Keratinocyte (primary cell): ENCODE data around the gene MAMDC2. TPM values are rescaled to one million over a fixed set of nuclear protein-coding genes. Genes with fewer than 3 reads are reported as not detected.

Source experiments
- DNase-seq: peaks from one replicate; pipeline ENCODE4 v3.0.0-alpha.2; 2011; ENCODE audit warnings: low read depth, missing footprints, low spot score
- FAIRE-seq: peaks from 2 replicates; lab custom pipeline; 2011; peaks lifted over from hg19 to GRCh38; lab: Jason Lieb, UNC
- H2AFZ ChIP-seq: 2 replicates; pipeline ENCODE4 v1.6.0; 2012; ENCODE audit warnings: low read length, control low read depth, inconsistent platforms; ENCODE audit not compliant: control insufficient read depth
- H3K27ac ChIP-seq: 2 replicates; pipeline ENCODE4 v1.5.1; 2011; ENCODE audit warnings: low read length; ENCODE audit not compliant: control insufficient read depth, insufficient read depth
- H3K27me3 ChIP-seq: 3 replicates; pipeline ENCODE4 v1.6.0; 2011; ENCODE audit warnings: low read length; ENCODE audit not compliant: control insufficient read depth, insufficient read depth; ENCODE audit errors: extremely low read depth
- H3K36me3 ChIP-seq, 2 experiments: 2 replicates in 1 of 2; 3 replicates in 1 of 2; pipeline ENCODE4 v1.5.1; 2011; ENCODE audit warnings: low read length in 2 of 2, mild to moderate bottlenecking in 1 of 2; ENCODE audit not compliant: control insufficient read depth in 2 of 2, insufficient read depth in 2 of 2; ENCODE audit errors: extremely low read depth in 1 of 2
- H3K4me1 ChIP-seq: 3 replicates; pipeline ENCODE4 v1.5.1; 2011; ENCODE audit warnings: low read length; ENCODE audit not compliant: control insufficient read depth, insufficient read depth; ENCODE audit errors: extremely low read depth
- H3K4me2 ChIP-seq: 3 replicates; pipeline ENCODE4 v1.6.0; 2011; ENCODE audit warnings: low read depth, low read length; ENCODE audit not compliant: control insufficient read depth, insufficient read depth; ENCODE audit errors: extremely low read depth
- H3K4me3 ChIP-seq, 3 experiments: fragments of 200-600 bp in 1 of 3; sonication (generic) in 1 of 3; 2 replicates in 2 of 3; 3 replicates in 1 of 3; pipeline ENCODE4 v1.5.1; 2011 to 2016; ENCODE audit warnings: low read length in 3 of 3, mild to moderate bottlenecking in 3 of 3, control low read depth in 2 of 3, inconsistent platforms in 1 of 3, low read depth in 1 of 3, mixed read lengths in 1 of 3, mixed run types in 1 of 3, moderate library complexity in 1 of 3; ENCODE audit not compliant: control insufficient read depth in 2 of 3, insufficient read depth in 2 of 3; ENCODE audit errors: extremely low read depth in 1 of 3
- H3K79me2 ChIP-seq: 2 replicates; pipeline ENCODE4 v1.6.0; 2012; ENCODE audit warnings: low read length; ENCODE audit not compliant: control insufficient read depth, insufficient read depth
- H3K9ac ChIP-seq: 3 replicates; pipeline ENCODE4 v1.6.0; 2011; ENCODE audit warnings: low read length; ENCODE audit not compliant: control insufficient read depth, insufficient read depth; ENCODE audit errors: extremely low read depth
- H3K9me1 ChIP-seq: 3 replicates; pipeline ENCODE4 v1.6.0; 2011; ENCODE audit warnings: low read length; ENCODE audit not compliant: control insufficient read depth, insufficient read depth; ENCODE audit errors: extremely low read depth
- H3K9me3 ChIP-seq: 2 replicates; pipeline ENCODE4 v1.5.1; 2012; ENCODE audit warnings: low read depth, low read length; ENCODE audit not compliant: control insufficient read depth
- H4K20me1 ChIP-seq: 3 replicates; pipeline ENCODE4 v1.6.0; 2011; ENCODE audit warnings: low read length; ENCODE audit not compliant: control insufficient read depth, insufficient read depth; ENCODE audit errors: extremely low read depth
- EZH2 ChIP-seq: IDR thresholded peaks from one replicate; pipeline ENCODE4 v1.6.1; 2012; ENCODE audit warnings: inconsistent platforms, mild to moderate bottlenecking, low read length, moderate library complexity
- dilution Hi-C: fragments of 300-500 bp; cut with MboI; formaldehyde crosslinking; loops from one replicate; pipeline ENCODE4 v1.7.0; 2020; ENCODE audit warnings: low sequenced_read_pairs; ENCODE audit not compliant: extremely low pct_ligation_motif_present
- polyA plus RNA-seq, 5 experiments: library from polyadenylated mRNA; depleted of rRNA in 3 of 5; stranded (reverse) in 3 of 5; stranded (forward) in 1 of 5; unstranded in 1 of 5; fragments of >200 nt; gene quantifications; 1 replicate in 1 of 5; 2 replicates in 3 of 5; 3 replicates in 1 of 5; pipeline versions ENCODE4 v1.2.1 to v1.2.3, GENCODE V29; 2011 to 2012; ENCODE audit warnings: missing spikeins in 2 of 5, low read depth in 1 of 5, low replicate concordance in 1 of 5
- TF ChIP-seq, protein P1 (sequence below), 3 experiments: IDR thresholded peaks in 1 of 3; conservative IDR thresholded peaks in 1 of 3; optimal IDR thresholded peaks in 1 of 3; 2 replicates in 2 of 3; 3 replicates in 1 of 3; pipeline versions ENCODE3 to v1.5.1; 2011; ENCODE audit warnings: low read length in 3 of 3, mild to moderate bottlenecking in 3 of 3, moderate library complexity in 2 of 3, control low read depth in 1 of 3, inconsistent platforms in 1 of 3; ENCODE audit not compliant: insufficient read depth in 2 of 3; ENCODE audit errors: extremely low read depth in 1 of 3

Gene MAMDC2
- polyA plus RNA-seq, 1 donor (not counting 4 experiments of a cell fraction or from before 2014, with no cell fraction given), result 4.2 TPM

DNA sequence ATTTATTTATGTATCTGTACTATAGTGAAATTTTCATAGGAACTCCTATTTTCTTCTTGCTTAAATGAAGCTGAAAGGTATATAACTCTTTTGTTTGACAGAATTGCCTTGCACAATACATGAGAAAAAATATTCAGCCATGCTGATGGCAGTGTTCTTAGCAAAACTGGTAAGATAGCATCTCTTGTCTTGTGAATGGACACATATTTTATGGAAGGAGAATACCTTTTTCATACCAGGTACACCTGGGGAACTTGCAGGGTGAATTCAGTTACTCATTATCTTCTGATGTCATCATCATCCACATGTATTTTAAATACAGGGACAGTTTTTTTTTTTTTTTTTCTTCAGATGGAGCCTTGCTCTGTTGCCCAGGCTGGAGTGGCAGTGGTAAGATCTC, 49.4 kb downstream of the MAMDC2 start:
- no peak for FAIRE-seq

DNA sequence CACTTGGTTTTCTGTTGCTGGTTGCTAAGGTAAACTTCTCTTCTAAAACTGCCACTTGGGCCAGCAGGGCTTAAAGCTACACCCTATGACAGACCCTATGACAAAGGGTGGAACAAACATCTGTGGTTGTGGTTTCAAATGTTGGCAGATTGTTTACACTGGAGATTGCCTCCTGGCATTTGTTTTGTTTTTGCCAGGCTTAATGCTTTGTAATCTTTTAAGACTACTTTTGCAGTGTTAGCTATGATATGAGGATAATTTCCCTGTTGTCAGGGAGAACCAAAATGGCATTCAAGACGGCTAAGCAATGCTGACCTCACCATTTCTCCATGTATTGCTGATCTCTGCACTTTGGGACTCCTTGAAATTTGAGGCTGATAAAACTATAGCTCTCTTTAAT, 50.3 kb downstream of the MAMDC2 start:
- Histone ChIP-seq H2AFZ (no peak overlapping the region), H3K4me2 (no peak overlapping the region)

More for the DNA sequence above, 49.4 kb downstream of the MAMDC2 start:
- dilution Hi-C loops, result no loop called here
- H3K79me2 ChIP-seq, result no peaks in the 10 kb centered on the region
- H3K9ac ChIP-seq, result no peak overlapping the region
- no peak overlapping the region for H3K27ac ChIP-seq
- H3K9me3 ChIP-seq, result no peaks in the 10 kb centered on the region
- TF ChIP-seq EZH2, result no peak
- TF ChIP-seq, protein P1, sequence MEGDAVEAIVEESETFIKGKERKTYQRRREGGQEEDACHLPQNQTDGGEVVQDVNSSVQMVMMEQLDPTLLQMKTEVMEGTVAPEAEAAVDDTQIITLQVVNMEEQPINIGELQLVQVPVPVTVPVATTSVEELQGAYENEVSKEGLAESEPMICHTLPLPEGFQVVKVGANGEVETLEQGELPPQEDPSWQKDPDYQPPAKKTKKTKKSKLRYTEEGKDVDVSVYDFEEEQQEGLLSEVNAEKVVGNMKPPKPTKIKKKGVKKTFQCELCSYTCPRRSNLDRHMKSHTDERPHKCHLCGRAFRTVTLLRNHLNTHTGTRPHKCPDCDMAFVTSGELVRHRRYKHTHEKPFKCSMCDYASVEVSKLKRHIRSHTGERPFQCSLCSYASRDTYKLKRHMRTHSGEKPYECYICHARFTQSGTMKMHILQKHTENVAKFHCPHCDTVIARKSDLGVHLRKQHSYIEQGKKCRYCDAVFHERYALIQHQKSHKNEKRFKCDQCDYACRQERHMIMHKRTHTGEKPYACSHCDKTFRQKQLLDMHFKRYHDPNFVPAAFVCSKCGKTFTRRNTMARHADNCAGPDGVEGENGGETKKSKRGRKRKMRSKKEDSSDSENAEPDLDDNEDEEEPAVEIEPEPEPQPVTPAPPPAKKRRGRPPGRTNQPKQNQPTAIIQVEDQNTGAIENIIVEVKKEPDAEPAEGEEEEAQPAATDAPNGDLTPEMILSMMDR (optimal IDR thresholded peaks at IDR 0.05 in 1 of 3, IDR thresholded peaks at IDR 0.05 in 1 of 3, conservative IDR thresholded peaks at IDR 0.05 in 1 of 3; ENCODE audit: extremely low read depth in 1 of 3, insufficient read depth in 2 of 3, low read length in 3 of 3), result no peak
- DNase-seq, result no peak
- no peak overlapping the region for H3K4me2 ChIP-seq
- no peaks in the 10 kb centered on the region for H3K9me1 ChIP-seq
- H2AFZ ChIP-seq, result no peak overlapping the region
- H4K20me1 ChIP-seq, result no peaks in the 10 kb centered on the region
- no peaks in the 10 kb centered on the region for H3K27me3 ChIP-seq
- no peak overlapping the region for H3K4me3 ChIP-seq
- no peaks in the 10 kb centered on the region for H3K36me3 ChIP-seq
- H3K4me1 ChIP-seq, result no peaks in the 10 kb centered on the region

More for the DNA sequence above, 50.3 kb downstream of the MAMDC2 start:
- Histone ChIP-seq H3K27ac (no peak overlapping the region), H3K79me2 (no peaks in the 10 kb centered on the region), H3K9me1 (no peaks in the 10 kb centered on the region), H3K27me3 (no peaks in the 10 kb centered on the region), H3K9me3 (no peaks in the 10 kb centered on the region), H3K4me1 (no peaks in the 10 kb centered on the region), H3K36me3 (no peaks in the 10 kb centered on the region), H3K9ac (no peak overlapping the region), H3K4me3 (no peak overlapping the region), H4K20me1 (no peaks in the 10 kb centered on the region)
- DNase-seq, result no peak
- TF ChIP-seq, protein P1 (optimal IDR thresholded peaks at IDR 0.05 in 1 of 3, IDR thresholded peaks at IDR 0.05 in 1 of 3, conservative IDR thresholded peaks at IDR 0.05 in 1 of 3; ENCODE audit: extremely low read depth in 1 of 3, insufficient read depth in 2 of 3, low read length in 3 of 3), result no peak
- TF ChIP-seq EZH2, result no peak
- dilution Hi-C loops, result no loop called here
- FAIRE-seq, result peak; percentile 32
